Pulmonary artery endothelial cell (primary cell): Measurements from ENCODE around the gene FRMD4A. TPM values are rescaled to one million over a fixed set of nuclear protein-coding genes. Genes with fewer than 3 reads are reported as not detected.
A peak's percentile ranks its signal among the peaks of the same experiment; 100 is the strongest.
"Not testable (repeated sequence)": the region's sequence is repeated elsewhere in the genome, so short reads cannot be mapped to it uniquely, and the experiment has no call there.

Experiments
- DNase-seq: peaks from one replicate; pipeline ENCODE4 v3.0.0-alpha.2; 2011; ENCODE audit warnings: low read depth, low spot score
- total RNA-seq: library from RNA; depleted of rRNA; stranded (reverse); fragments of >200 nt; gene quantifications from 2 replicates; pipeline ENCODE4 v1.2.3, GENCODE V29; 2014

The FRMD4A gene
- total RNA-seq, 1 donor from 2014 or later = 95.3 TPM

- no peak for DNase-seq
These were observed 268.0 kb downstream of the FRMD4A start for GRCh38 chr10:14062528-14063260.

GRCh38 chr10:14060320-14061070 lies 270.2 kb downstream of the FRMD4A start:
- DNase-seq = no peak

GRCh38 chr10:14056610-14057332 lies 274.0 kb downstream of the FRMD4A start:
- no peak for DNase-seq

DNA sequence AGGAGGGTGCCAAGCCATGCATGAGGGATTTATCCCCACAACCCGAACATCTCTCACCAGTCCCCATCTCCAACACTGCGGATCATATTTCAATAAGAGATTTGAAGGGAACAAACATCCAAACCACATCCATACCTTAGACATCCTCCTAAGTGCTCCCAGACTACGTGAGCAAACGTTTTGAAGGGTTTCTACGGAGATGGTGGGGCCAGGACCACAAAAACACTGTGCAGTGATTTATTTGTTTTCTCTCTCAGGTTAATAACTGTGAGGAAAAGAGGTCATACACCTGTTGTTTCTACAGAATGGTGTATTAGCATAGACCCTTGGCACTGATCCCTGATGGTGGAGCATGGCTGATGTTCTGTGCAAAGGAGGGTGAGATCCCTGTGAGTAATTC lies 277.8 kb downstream of the FRMD4A start:
- DNase-seq = no peak

DNA sequence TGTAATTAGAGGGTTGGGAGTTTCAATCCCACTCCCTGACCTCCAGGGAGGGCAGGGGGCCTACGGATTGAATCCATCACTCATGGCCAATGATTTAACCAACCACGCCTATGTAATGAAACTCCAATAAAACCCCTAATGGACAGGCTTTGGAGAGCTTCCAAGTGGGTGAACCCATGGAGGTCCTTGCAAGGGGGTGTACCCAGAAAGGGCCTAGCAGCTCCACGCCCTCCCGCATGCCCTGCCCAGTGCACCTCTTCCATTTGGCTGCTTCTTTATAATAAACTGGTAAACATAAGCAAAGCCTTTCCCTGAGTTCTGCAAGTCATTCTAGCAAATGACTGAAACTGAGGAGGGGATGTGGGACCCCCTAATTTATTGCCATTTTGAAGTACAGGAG lies 280.1 kb downstream of the FRMD4A start:
- DNase-seq = no peak

DNA sequence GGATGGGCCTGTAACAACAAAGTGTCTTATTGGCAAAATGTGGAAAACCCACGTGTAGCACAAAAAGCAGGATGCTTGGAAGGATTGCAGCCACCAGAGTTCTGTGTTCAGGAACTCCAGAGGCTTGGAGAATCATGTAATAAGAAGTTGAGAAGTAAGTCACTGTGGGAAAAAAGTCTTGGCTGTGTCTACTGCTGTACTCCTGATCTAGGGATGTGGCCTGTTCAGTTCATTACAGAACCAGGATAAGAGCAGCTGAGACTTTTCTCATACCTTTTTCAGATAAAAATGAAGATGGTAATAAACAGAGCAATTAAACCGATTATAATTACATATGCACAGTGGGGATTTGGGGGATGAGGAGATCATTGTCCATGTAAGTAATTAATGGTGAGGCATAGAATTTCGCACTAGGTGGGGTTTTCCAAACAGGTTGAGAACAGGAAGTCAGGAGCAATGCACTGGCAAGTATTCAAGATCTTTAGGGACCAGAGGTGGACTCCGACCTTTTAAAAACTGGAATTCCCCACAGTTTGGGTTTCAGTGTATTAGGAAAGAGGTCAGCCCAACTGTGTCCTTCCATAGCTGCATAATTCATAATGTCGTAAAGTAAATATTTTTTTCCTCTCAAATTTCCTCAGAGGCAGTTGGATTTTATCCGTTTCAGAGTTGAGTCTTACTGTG lies 281.7 kb downstream of the FRMD4A start:
- DNase-seq = no peak

DNA sequence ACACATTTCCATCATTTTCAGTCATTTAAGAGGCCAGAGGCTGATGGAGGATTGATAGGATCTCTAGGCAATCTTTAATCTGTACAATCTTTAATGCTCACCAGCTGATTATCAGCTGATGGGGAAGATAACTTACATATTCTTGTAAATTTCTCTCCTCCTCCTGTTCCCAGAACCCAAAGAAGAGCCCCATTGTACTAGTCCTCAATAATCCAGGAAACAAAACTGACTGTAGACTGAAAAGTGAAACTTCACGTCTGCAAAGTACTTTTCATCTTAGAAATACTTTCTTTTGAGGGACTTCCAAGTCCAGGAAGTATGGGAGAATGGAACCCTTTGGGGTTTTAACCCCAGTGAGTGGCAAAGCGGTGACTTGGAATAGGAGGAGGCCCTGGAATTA lies 283.3 kb downstream of the FRMD4A start:
- DNase-seq = no peak

DNA sequence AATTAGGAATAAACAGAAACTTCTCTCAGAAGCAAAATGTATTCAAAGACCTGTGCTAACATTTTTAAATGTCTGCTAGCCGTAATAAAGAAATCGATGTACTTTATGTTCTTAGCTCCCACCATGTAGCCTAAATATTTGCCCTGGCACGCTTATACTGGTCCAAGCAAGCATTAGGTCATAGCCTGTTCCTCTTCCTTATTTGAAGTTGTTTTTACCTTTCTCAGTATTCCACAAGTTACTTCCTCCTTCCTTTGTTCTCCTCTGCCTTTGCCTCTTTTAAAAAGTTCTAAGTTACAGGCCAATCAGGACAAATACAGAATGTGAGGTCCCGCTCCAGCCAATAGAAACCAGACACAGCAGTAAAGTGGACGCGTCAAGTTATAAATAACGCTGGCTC lies 288.7 kb downstream of the FRMD4A start:
- DNase-seq = not testable (repeated sequence)

DNA sequence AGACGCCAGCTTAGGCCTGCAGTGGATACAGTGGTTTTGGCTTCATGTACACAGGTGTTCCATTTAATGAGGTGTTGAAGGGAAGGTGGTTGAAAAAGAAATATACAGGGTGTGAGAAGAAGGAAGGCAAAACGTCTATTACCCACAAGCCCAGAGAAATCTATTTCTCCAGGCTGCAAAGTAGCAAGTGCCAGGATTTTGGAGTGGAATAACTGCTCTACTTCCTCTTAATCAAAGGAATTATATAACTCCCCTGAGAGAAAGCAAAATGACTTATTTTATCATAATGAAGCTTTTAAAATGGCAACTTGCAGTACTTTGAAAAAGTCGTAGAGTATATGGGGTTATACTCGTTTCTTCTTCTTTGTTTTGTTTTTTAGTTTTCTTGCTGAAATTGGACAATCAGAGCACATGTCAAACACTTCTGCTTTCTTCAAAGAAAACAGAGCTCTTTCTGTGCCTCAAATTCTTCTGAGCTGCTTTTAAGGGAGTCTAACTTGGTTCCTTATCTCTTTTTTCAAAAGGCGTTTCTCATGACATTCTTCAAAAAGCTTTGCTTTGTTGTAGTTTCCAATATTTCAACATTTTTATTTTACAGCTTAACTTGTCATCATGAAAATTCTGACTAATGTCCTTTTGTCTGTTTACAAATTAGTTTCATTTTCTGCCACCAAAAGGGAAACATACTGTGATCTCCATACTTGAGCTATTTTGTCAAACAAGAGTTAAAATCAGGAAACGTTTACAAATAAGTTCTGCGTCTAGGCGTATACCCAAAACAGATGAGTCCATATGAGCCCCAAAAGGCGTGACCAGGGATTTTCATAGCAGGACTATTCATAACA lies 289.7 kb downstream of the FRMD4A start:
- DNase-seq = no peak

- DNase-seq = no peak
These were observed 290.6 kb downstream of the FRMD4A start for GRCh38 chr10:14039968-14040668.

DNA sequence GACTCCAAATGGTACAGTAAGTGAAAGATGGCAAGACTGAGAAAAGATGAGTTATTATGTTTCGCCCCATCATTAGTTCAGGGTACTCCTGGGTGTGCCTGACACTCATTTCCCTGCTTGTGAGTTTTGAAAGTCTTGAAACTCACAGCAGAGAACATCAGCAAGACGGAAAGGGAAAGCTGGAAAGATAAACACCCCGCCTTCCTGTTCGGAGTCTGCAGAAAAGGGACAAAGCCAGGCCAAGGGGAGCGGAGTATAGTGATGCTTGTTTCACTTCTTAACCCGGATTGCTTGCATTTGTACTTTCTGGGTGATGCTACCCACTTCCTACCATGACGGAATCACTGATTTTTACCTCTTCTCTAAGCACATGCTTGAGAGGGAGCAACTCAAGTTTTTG lies 294.5 kb downstream of the FRMD4A start:
- peak; percentile 22 for DNase-seq

GRCh38 chr10:14035506-14035905 lies 295.2 kb downstream of the FRMD4A start:
- DNase-seq = no peak

GRCh38 chr10:14032406-14032998 lies 298.2 kb downstream of the FRMD4A start:
- no peak for DNase-seq

GRCh38 chr10:14026325-14026724 lies 304.4 kb downstream of the FRMD4A start:
- no peak for DNase-seq

DNA sequence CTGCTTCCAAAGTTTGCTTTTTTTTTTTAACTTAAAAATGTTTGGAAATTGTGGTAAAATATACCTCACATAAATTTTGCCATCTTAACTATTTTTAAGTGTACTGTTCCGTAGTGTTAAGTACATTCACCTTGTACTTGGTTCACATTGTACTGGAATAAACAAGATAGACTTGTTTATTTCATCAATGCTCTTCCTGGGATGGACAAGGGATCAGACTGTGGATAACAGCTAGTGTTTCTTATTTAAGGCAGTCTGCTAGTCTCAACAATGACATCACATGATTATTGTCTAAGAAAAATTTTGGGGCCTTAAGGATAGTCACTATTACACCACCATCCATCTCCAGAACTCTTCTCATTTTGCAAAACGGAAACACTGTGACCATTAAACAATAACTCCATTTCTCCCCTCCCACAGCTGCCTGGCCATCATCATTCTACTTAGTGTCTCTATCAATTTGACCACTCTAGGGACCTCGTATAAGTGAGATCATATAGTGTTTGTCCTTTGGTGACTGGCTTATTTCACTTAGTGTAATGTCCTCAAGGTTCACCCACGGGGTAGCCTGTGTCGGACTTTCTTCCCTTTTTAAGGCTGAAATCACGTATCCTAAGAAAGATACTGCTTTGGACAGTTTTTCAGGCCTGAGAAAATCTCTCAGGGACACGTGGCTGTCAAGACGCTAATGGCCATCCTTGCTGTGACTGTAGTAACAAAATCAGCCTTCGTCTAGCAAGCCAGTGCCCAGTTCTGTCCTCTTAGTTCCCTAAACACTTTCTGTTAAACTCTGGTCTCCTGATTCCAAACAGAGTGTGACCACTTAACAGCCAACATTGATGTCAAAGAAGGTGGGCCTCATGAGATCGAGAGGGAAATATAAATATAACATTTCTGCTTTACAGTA lies 305.2 kb downstream of the FRMD4A start:
- DNase-seq = no peak

- no peak for DNase-seq
These were observed 306.2 kb downstream of the FRMD4A start for GRCh38 chr10:14024329-14025202.

GRCh38 chr10:14023673-14024328 lies 306.9 kb downstream of the FRMD4A start:
- no peak for DNase-seq
